HG03135 (cell line): ENCODE data around the gene PTPN7.
A peak's percentile ranks its signal among the peaks of the same experiment; 100 is the strongest.
"Not testable (repeated sequence)": the region's sequence is repeated elsewhere in the genome, so short reads cannot be mapped to it uniquely, and the experiment has no call there.

Experiments used
- ATAC-seq: cut with Tn5 transposase; IDR thresholded peaks from one replicate; pipeline ENCODE4 v1.9.1; 2021; ENCODE audit warnings: mild to moderate bottlenecking, moderate library complexity; ENCODE audit not compliant: unreplicated experiment

Gene PTPN7

GRCh38 chr1:202154148-202154765 is 6.1 kb downstream of the PTPN7 start:
- ATAC-seq = no peak

GRCh38 chr1:202153284-202153683 is 7.1 kb downstream of the PTPN7 start:
- no peak for ATAC-seq

- ATAC-seq = no peak
Observed at GRCh38 chr1:202152399-202152798, 8.0 kb downstream of the PTPN7 start.

DNA sequence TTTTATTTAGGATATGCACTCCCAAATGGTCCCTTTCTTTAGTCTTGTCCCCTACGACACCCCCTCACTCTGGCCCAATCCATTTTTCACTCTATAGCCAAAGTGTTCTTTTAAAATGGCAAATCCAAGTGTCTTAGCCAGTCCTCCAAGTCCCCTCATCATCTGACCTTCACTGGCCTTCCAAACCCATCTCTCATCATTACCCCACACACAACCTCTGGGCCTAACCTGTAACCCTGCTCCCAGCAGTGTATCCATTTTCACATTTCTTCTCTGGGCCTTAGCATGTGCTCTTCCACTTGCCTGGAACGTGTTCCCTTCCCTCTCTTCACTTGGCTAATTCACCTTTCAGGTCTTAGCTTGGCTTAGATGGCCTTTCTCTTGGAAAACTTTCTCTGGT is 9.4 kb downstream of the PTPN7 start:
- no peak for ATAC-seq

DNA sequence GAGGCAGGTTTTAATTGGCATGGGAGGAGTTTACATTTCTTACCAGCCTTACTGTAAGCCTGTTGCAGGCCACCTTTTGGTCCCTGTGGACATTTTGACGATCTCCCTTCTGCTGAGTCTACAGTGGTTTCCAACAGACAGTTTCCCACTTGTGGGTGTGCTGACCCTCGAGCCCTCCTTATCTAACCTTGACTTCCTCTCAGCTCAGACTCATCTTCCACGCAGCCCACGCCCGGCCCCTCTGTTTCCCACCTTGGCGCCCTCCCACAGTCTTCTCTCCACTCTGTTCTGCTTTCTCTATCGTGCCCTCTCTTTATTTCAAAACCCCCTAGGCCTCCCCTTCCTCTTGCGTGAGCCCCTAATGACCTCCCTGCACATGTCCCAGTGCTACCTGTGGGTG is 9.8 kb downstream of the PTPN7 start:
- ATAC-seq = no peak

DNA sequence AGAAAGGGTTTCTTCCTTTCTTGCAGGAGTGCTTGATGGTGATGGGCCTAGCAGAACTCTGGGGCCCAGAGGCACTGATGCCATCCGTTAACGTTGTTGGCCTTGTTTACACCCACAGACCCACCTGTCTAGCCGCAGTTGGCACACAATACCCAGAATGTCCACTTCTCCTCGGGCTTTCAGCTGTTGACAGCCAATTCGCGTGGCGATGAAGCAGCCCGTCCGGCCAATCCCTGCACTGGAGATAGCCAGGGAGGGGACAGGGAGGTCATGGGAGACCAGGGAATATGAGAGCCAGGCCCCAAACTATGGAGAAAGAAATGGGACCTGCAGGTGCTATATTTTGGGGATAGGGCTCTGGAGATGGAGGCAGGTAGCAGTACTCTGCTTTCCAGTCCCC is 10.2 kb downstream of the PTPN7 start:
- no peak for ATAC-seq

DNA sequence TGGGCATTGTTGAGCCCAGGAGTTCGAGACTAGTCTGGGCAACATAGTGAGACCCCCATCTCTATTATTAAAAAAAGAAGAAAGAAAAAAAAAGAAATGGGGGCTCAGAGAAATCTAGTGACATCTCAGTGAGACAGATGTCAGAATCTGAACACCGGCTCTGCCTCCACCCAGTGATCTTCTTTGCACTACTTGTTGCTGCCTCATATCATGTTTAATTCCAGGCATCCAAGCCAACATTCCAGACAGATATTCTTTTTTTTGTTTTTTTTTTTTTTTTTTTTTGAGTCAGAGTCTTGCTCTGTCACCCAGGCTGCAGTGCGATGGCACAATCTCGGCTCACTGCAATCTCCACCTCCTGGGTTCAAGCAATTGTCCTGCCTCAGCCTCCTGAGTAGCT is 10.8 kb downstream of the PTPN7 start:
- no peak for ATAC-seq

DNA sequence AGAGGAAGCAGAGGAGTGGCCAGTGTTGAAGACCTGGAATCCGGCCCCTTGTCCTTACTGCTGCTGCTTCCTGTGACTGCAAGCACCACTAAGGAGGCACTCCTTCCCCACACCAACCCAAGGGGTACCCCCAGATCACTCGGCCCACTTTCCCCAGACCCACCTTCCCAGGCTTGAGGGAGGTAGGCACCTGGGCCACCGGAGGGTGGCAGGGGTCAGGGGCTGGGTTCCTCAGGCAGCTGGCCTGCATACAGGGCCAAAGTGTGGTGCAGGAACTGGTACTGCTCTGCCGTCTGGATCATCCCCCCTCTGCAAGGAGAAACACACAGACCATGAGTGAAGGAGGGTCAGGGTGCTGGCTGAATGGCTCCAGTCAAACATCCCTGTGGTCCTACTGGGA is 12.0 kb downstream of the PTPN7 start:
- ATAC-seq = no peak

DNA sequence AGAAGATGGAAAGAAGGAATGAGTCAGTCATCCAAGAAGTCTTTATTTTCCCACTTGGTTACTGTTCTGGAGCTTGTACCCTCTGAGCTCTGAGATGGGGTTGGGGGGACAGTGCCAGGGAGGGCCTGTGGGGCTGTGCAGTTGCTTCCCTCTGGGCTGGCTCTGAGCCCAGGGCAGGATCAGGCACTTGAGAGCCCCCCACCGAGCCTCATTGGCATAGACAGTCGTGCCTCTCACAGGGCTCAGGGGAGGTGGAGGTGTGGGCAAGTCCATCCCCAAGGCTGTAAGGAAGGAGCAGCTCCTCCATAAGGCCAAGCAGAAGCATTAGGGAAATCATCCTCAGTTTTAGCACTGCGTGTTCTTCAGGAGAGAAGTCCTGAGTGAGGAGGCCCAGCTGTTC is 13.4 kb downstream of the PTPN7 start:
- no peak for ATAC-seq

GRCh38 chr1:202146279-202146678 is 14.1 kb downstream of the PTPN7 start:
- ATAC-seq = no peak

DNA sequence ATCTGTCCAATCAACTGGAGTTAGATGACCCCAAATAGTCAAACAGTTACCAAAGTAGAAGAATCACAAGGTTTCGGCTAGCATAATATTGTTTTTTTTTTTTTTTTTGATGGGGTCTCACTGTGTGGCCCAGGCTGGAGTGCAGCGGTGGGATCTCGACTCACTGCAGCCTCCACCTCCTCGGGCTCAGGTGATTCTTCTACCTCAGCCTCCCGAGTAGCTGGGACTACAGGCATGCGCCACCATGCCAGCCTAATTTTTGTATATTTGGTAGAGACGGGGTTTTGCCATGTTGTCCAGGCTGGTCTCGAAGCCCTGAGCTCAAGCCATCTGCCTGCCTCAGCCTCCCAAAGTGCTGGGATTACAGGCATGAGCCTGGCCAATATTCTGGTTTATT is 14.7 kb downstream of the PTPN7 start:
- not testable (repeated sequence) for ATAC-seq

GRCh38 chr1:202145068-202145743 is 15.2 kb downstream of the PTPN7 start:
- no peak for ATAC-seq

GRCh38 chr1:202144402-202145067 is 15.9 kb downstream of the PTPN7 start, which contains the start of gene ARL8A:
Gene ARL8A, minus strand, starts transcription at chr1:202144737. Its CDS starts 165 bp downstream, at chr1:202144572.
- peak; percentile 60 for ATAC-seq

GRCh38 chr1:202143768-202144401 is 16.5 kb downstream of the PTPN7 start:
- peak; percentile 42 for ATAC-seq

GRCh38 chr1:202143011-202143767 is 17.2 kb downstream of the PTPN7 start:
- peak; percentile 38 for ATAC-seq

DNA sequence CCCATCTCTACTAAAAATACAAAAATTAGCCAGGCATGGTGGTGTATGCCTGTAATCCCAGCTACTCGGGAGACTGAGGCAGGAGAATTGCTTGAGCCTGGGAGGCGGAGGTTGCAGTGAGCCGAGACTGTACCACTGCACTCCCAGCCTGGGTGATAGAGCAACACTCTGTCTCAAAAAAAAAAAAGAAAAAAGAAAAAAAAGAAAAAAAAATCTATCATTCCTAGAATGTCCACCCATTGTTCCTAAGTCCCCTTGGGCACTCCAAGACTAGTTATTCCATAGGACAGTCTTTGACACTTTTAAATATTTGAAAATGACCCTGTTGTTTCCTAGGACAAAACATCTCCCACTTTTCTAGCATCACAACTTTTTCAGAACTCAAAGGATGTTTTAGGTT is 18.9 kb downstream of the PTPN7 start:
- ATAC-seq = not testable (repeated sequence)

GRCh38 chr1:202140833-202141232 is 19.6 kb downstream of the PTPN7 start:
- no peak for ATAC-seq

GRCh38 chr1:202135221-202135721 is 25.1 kb downstream of the PTPN7 start:
- peak; percentile 65 for ATAC-seq

GRCh38 chr1:202134645-202135172 is 25.7 kb downstream of the PTPN7 start:
- ATAC-seq = no peak

GRCh38 chr1:202133989-202134388 is 26.4 kb downstream of the PTPN7 start:
- ATAC-seq = no peak
